ENCODE measurements around the gene CDYL2. TPM values are rescaled to one million over a fixed set of nuclear protein-coding genes. Genes with fewer than 3 reads are reported as not detected.

Gene CDYL2
- total and polyA plus RNA-seq, 4 donors, result 0.84 to 4.1 (median 2.3) TPM

DNA sequence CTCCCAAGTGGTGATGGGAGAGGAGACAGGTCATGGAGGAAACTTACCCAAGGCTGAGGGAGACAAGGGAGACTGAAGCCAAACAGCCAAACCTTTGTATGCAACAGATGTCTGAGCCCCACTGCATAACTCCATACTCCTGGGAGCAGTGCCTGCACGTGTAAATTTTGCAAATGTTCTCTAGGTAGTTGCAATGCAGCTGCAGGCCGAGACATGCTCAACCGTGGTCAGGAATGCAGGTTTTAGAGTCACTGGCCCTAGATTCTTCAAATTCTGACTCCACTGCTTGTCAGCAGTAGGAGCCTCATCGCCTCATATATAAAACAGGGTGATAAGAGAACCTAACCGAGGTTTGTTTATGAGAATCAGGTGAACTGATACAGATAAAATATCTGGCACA is 252.1 kb downstream of the CDYL2 start (continued):
- TF ChIP-seq, protein P1, sequence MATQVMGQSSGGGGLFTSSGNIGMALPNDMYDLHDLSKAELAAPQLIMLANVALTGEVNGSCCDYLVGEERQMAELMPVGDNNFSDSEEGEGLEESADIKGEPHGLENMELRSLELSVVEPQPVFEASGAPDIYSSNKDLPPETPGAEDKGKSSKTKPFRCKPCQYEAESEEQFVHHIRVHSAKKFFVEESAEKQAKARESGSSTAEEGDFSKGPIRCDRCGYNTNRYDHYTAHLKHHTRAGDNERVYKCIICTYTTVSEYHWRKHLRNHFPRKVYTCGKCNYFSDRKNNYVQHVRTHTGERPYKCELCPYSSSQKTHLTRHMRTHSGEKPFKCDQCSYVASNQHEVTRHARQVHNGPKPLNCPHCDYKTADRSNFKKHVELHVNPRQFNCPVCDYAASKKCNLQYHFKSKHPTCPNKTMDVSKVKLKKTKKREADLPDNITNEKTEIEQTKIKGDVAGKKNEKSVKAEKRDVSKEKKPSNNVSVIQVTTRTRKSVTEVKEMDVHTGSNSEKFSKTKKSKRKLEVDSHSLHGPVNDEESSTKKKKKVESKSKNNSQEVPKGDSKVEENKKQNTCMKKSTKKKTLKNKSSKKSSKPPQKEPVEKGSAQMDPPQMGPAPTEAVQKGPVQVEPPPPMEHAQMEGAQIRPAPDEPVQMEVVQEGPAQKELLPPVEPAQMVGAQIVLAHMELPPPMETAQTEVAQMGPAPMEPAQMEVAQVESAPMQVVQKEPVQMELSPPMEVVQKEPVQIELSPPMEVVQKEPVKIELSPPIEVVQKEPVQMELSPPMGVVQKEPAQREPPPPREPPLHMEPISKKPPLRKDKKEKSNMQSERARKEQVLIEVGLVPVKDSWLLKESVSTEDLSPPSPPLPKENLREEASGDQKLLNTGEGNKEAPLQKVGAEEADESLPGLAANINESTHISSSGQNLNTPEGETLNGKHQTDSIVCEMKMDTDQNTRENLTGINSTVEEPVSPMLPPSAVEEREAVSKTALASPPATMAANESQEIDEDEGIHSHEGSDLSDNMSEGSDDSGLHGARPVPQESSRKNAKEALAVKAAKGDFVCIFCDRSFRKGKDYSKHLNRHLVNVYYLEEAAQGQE (IDR thresholded peaks at IDR 0.05), result no peak
- no peak for TF ChIP-seq YY1 (IDR thresholded peaks at IDR 0.05)

Other genes with a start within 250 kb of the CDYL2 start
- 10 to 100 TPM; 26.2 to 28.3 TPM for gene CMC2, start 202.3 kb upstream of the CDYL2 start, total RNA-seq
- 10 to 100 TPM; 56.7 to 98.4 TPM for gene CMC2, start 202.3 kb upstream of the CDYL2 start, polyA plus RNA-seq
- gene CENPN, start 202.6 kb upstream of the CDYL2 start, total RNA-seq, result 10 to 100 TPM in 1 of 2 donors, 1 to 10 TPM in 1; 9.9 to 30.8 TPM
- gene CENPN, start 202.6 kb upstream of the CDYL2 start, polyA plus RNA-seq, result 1 to 10 TPM; 1.8 to 5.9 TPM
- 10 to 100 TPM; 15.9 to 17.8 TPM for gene ATMIN, start 231.2 kb upstream of the CDYL2 start, total RNA-seq
- gene ATMIN, start 231.2 kb upstream of the CDYL2 start, polyA plus RNA-seq, result 1 to 10 TPM; 6.8 to 8.8 TPM

Measured in liver (tissue), 5 donors.